ENCODE results near the gene TESK1. TPM values are rescaled to one million over a fixed set of nuclear protein-coding genes. Genes with fewer than 3 reads are reported as not detected.
A peak's percentile ranks its signal among the peaks of the same experiment; 100 is the strongest.

TESK1 gene
- total and polyA plus RNA-seq, 2 of the 4 experiments (the other 2 are of a cell fraction), result 3.4 to 21.0 TPM

GRCh38 chr9:35558185-35558584 is 46.9 kb upstream of the TESK1 start:
- ChIA-PET POLR2A (ENCODE audit: unreplicated experiment) (no interaction called here), CTCF (interaction anchor here (1.8 kb wide), 1 partner anchor 69 kb away, joined by 6 read pairs; the partner anchor contains the start of gene RUSC2)
- 91% methylated on average over 7 of the region's 11 CpGs; no CpG with 5 or more reads in 1 of the 2 experiments for WGBS, 2 experiments (ENCODE audit: extremely low coverage in 2 of 2, insufficient read length in 1 of 2)
- Histone ChIP-seq H2BK120ac (ENCODE audit: low read depth, low read length) (no peak overlapping the region), H4K8ac (ENCODE audit: low read depth in 2 of 2, low read length in 2 of 2) (no peak overlapping the region), H4K5ac (ENCODE audit: low read depth, low read length) (no peak overlapping the region), H2AK9ac (replicated peaks; ENCODE audit: low read depth, low read length, poor library complexity) (peak overlapping the region; percentile 34), H2AK5ac (ENCODE audit: low read depth, low read length) (no peak overlapping the region), H3K4me3 (ENCODE audit: insufficient read depth, low read depth, low read length) (no peak overlapping the region), H2AFZ (replicated peaks; ENCODE audit: low read length, poor library complexity) (no peak overlapping the region), H3K18ac (ENCODE audit: low read depth, low read length) (no peak overlapping the region), H3K9ac (ENCODE audit: low read depth, low read length) (no peak overlapping the region), H2BK5ac (ENCODE audit: low read depth, low read length, poor library complexity, severe bottlenecking) (no peak overlapping the region), H3K4me2 (ENCODE audit: low read depth, low read length) (no peak overlapping the region), H3K4me1 (ENCODE audit: control insufficient read depth, insufficient read depth, low read length) (peaks cover 4% of the 10 kb centered on the region), H2BK15ac (ENCODE audit: low read depth, low read length) (no peak overlapping the region), H3K4ac (ENCODE audit: low read depth, low read length) (no peak overlapping the region), H3K27me3 (ENCODE audit: control insufficient read depth, insufficient read depth, low read length) (no peaks in the 10 kb centered on the region), H3K79me1 (ENCODE audit: low read depth in 1 of 2, low read length in 2 of 2) (peaks cover 25 to 62% of the 10 kb centered on the region in 2 experiments; a peak in 3 of 4 replicates), H4K20me1 (ENCODE audit: insufficient read depth, low read length) (peaks cover 28% of the 10 kb centered on the region), H3K23ac (ENCODE audit: low read depth, low read length) (no peak overlapping the region), H4K91ac (ENCODE audit: insufficient read depth, low read depth, low read length) (no peak overlapping the region), H3K14ac (replicated peaks; ENCODE audit: low read depth, low read length) (no peak overlapping the region), H3K56ac (ENCODE audit: extremely low read depth, insufficient read depth, low read length) (no peak overlapping the region), H3K9me3 (ENCODE audit: control insufficient read depth, insufficient read depth, low read length) (no peaks in the 10 kb centered on the region), H3K9me1 (ENCODE audit: insufficient read depth, low read length) (no peaks in the 10 kb centered on the region), H3K36me3 (ENCODE audit: control insufficient read depth, insufficient read depth, low read length) (peaks cover 73% of the 10 kb centered on the region), H3K27ac (ENCODE audit: insufficient read depth, low read length) (no peak overlapping the region), H2BK20ac (ENCODE audit: low read depth, low read length) (no peak overlapping the region)
- ATAC-seq (ENCODE audit: low read depth) (no peak), DNase-seq (no peak)
- no TSS peak for BruUV-seq (replicated peaks)
- intact Hi-C loops (cut with micrococcal nuclease), result loop anchor here (10.0 kb wide), 1 partner anchor 283 kb away; no protein-coding TSS in a partner anchor
- no peak for TF ChIP-seq CEBPB (IDR thresholded peaks at IDR 0.05; ENCODE audit: low read depth, low read length)
- no peak for TF ChIP-seq POLR2A (IDR thresholded peaks at IDR 0.05; ENCODE audit: low read depth, low read length)
- no peak for TF ChIP-seq ELK1 (IDR thresholded peaks at IDR 0.05; ENCODE audit: borderline replicate concordance, low read depth, low read length)
- in situ Hi-C loops (cut with MboI; ENCODE audit: low sequenced_read_pairs), result no loop called here
- dilution Hi-C loops (cut with HindIII; ENCODE audit: low sequenced_read_pairs, unreplicated experiment), result no loop called here

Measured in IMR-90 (cell line).